ENCODE data around the gene NFRKB. TPM values are rescaled to one million over a fixed set of nuclear protein-coding genes. Genes with fewer than 3 reads are reported as not detected.
A peak's percentile ranks its signal among the peaks of the same experiment; 100 is the strongest.
"Not testable (repeated sequence)": the region's sequence is repeated elsewhere in the genome, so short reads cannot be mapped to it uniquely, and the experiment has no call there.

The NFRKB gene
- total RNA-seq, 1 experiment from 2014 or later = 21.5 TPM

GRCh38 chr11:129894278-129895125 lies 876 bp downstream of the NFRKB start:
- peak; percentile 4 for DNase-seq (ENCODE audit: low read depth)

- no peak for DNase-seq (ENCODE audit: low read depth)
Measured at GRCh38 chr11:129888451-129888850, 6.9 kb downstream of the NFRKB start.

- DNase-seq (ENCODE audit: low read depth) = no peak
Measured at GRCh38 chr11:129885381-129885780, 10.0 kb downstream of the NFRKB start.

- no peak for DNase-seq (ENCODE audit: low read depth)
Measured at GRCh38 chr11:129884581-129884980, 10.8 kb downstream of the NFRKB start.

- peak; percentile 37 for DNase-seq (ENCODE audit: low read depth)
Measured at GRCh38 chr11:129881570-129882170, 13.7 kb downstream of the NFRKB start.

DNA sequence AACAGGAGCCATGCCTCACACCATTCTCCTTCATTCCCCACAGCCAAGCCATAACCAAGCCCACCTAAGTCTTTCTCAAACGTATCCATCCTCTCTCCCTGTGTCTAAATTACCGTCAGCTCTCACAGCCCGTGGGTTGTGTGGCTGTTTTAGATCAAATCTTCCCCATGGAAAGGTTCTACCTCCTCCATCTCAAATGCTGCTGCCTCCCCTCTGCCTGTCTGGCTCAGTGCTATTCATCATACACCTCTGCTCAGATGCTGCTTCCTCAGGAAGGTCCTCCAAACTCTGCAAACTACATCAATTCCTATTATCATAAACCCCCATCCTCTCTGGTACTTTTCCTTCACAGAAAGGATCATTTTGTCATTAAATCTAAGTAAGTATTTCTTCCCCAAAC lies 15.1 kb downstream of the NFRKB start:
- DNase-seq (ENCODE audit: low read depth) = no peak

- no peak for DNase-seq (ENCODE audit: low read depth)
Measured at GRCh38 chr11:129871914-129872313, 23.5 kb downstream of the NFRKB start.

GRCh38 chr11:129868626-129869025 lies 26.8 kb downstream of the NFRKB start:
- DNase-seq (ENCODE audit: low read depth) = not testable (repeated sequence)

- no peak for DNase-seq (ENCODE audit: low read depth)
Measured at GRCh38 chr11:129866311-129866710, 29.1 kb downstream of the NFRKB start.

- no peak for DNase-seq (ENCODE audit: low read depth)
Measured at GRCh38 chr11:129865701-129866100, 29.7 kb downstream of the NFRKB start.

DNA sequence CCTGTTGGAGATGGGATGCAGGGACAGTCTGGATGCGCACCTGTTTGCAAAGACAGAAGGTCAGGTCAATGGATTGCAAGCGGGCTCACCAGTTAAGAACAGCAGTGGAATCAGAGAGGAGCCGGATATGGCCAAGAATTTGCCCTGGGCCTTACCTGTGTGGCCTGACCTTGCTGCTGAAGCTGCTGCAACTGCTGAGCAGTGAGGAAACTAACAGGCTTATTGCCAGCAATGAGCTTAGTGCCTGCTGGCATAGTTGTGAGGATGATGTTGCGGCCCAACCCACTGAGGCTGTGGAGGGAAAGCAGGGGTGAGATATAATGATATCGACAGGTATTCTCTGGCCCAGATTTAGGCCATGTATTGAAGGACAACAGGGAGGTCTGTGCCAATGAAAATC lies 30.6 kb downstream of the NFRKB start:
- DNase-seq (ENCODE audit: low read depth) = no peak

- DNase-seq (ENCODE audit: low read depth) = peak; percentile 92
Measured at GRCh38 chr11:129861702-129862522, 33.5 kb downstream of the NFRKB start.

DNA sequence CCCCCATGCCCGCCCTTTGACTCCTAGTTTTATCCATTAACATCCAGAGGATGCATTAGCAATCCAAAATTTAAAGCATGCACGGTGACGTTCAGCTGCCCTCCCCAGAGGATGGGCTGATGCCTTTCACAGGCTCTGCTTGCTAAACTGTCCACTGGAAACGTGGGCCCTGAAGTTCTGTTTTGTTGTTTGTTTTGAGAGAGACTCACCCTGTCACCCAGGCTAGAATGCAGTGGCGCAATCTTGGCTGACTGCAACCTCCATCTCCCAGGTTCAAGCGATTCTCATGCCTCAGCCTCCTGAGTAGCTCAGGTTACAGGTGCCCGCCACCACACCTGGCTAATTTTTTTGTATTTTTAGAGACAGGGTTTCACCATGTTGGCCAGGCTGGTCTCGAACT lies 39.3 kb downstream of the NFRKB start:
- no peak for DNase-seq (ENCODE audit: low read depth)

DNA sequence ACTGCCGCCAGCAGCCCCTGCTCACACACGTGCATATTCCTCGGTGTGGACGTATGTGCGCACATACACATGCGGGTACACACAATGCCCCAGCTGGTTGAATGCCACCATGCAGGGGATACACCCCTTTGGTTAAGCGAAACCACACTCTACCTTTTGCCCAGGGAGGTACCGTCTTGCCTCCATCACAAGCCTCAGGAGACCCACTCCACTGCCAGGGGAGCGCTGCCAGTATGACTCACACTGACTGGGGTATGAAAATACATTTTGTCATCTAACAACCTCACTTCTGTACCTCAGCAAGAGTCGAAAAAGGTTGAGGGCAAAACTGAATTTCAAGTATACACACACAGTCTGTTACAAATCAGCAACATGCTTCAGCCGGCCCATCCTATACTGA lies 40.3 kb downstream of the NFRKB start:
- DNase-seq (ENCODE audit: low read depth) = peak; percentile 54

DNA sequence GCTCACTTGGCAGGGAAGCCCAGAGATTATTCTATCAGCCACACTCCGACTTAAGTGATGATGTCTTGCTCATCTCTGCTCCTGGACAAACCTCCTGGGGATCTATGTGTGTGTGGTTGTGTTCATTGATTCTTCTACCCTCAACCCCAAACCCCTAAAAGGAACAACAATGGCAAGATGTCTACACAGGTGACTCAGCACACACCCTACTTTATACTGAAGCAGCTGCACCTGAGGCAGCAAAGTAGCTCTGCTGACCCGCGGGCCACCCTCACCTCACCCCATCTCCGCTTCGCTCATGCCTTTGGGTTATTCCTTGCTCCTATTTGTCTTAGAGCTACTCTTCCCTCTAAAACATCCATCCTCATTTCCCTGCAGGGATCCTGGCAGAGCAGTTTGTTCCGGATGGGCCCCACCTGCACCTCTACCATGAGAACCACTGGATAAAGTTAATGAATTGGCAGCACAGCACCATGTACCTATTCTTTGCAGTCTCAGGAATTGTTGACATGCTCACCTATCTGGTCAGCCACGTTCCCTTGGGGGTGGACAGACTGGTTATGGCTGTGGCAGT lies 41.1 kb downstream of the NFRKB start:
- DNase-seq (ENCODE audit: low read depth) = no peak

DNA sequence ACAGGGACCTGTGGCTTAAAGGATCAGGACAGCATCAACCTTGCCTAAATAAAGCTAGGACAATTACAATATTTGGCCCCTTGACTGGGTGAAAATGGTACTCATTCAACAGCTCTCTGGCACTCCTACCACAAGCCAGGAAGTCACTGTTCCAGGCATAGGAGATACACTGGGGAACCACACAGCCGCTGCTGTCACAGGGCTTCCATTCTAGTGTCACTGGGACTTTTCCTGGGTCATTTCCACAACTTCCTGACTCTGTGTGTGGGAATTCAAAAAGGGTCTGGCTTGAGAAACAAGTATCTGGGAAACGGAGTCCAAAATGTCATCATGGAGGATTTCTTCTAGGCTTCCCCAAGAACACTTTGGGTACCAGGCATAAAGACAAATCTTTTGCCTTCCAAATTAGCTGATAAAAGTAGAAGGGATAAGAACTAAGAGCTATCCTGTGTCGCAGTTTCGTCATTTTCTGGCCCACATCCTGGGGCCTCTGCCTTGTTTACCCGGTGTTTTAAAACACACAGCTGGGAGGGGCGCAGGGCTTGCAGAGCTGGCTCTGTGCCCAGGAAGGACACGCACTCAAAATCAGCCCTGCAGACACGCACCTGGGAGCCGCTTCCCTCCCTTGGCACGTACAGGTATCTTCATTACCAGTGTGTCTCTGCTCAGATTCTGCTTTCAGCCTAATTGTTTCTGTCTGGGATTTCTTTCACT lies 41.7 kb downstream of the NFRKB start:
- peak; percentile 41 for DNase-seq (ENCODE audit: low read depth)

GRCh38 chr11:129852125-129852740 lies 43.1 kb downstream of the NFRKB start:
- DNase-seq (ENCODE audit: low read depth) = no peak

GRCh38 chr11:129849447-129850130 lies 45.8 kb downstream of the NFRKB start:
- no peak for DNase-seq (ENCODE audit: low read depth)

DNA sequence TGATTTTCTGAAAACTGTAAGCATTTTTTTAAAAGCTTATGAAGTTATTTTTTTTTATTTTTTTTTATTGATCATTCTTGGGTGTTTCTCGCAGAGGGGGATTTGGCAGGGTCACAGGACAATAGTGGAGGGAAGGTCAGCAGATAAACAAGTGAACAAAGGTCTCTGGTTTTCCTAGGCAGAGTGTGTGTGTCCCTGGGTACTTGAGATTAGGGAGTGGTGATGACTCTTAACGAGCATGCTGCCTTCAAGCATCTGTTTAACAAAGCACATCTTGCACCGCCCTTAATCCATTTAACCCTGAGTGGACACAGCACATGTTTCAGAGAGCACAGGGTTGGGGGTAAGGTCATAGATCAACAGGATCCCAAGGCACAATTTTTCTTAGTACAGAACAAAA lies 48.0 kb downstream of the NFRKB start:
- DNase-seq (ENCODE audit: low read depth) = not testable (repeated sequence)
